ENCODE data around the gene SSR1.
"Not testable (repeated sequence)": the region's sequence is repeated elsewhere in the genome, so short reads cannot be mapped to it uniquely, and the experiment has no call there.

SSR1 gene

DNA sequence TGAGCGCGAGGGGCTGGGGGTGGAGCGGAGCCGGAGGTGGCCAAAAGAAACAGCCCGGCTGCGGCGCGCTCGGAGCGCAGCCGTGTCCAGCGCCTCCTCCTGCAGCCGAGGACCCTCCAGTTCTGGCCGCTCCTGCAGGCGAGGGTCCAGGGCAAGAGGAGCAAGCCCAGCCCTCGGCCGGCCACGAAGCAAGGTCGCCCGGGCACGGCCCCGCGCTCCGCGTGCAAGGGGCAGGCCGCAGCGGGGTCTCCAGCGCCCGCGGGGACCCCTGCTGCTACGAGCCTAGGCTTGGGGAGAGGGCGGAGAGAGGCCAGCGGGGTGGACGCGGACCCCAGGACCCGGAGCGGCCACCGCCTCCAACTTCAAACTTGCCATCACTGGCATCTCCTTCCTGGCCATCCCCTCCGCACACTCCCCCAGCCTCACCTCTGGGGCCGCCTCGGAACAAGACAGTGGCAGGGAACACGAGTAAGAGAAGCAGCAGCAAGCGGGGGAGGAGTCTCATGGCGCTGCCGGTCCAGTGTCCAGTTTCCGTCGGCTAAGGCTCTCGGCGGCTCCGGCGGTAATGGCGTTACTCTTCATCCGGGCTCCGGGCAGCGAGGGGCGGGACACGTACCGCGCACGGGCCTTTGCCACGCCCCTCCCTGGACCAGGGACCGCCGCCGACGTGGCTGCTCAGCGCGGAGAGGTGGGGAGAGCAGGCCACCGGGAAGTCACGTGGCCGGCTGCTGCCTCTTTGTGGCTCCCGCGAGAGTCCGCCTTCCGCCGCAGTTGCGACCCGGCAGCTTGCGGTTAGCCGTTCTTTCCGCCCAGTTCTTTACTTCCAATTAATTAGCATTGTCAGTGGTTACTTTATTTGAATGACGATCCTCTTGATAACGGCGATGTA, at the start of gene SSR1:
Gene SSR1 (minus strand): TSS at position 584 of the 889 bp plus-strand sequence. CDS start 79 bp downstream, at position 505.
- DNase-seq (ENCODE audit: low read depth in 2 of 2, low spot score in 1 of 2) = peak; percentile 79 to 87

DNA sequence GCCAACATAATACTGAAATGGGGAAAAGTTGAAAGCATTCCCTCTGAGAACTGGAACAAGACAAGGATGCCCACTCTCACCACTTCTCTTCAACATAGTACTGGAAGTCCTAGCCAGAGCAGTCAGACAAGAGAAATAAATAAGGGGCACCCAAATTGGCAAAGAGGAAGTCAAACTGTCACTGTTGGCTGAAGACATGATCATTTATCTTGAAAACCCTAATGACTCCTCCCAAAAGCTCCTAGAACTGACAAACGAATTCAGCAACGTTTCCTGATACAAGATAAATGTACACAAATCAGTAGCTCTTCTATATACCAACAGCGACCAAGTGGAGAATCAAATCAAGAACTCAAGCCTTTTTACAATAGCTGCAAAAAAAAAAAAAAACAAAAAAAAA, 38.9 kb upstream of the SSR1 start:
- not testable (repeated sequence) for DNase-seq (ENCODE audit: low read depth in 2 of 2, low spot score in 1 of 2)

DNA sequence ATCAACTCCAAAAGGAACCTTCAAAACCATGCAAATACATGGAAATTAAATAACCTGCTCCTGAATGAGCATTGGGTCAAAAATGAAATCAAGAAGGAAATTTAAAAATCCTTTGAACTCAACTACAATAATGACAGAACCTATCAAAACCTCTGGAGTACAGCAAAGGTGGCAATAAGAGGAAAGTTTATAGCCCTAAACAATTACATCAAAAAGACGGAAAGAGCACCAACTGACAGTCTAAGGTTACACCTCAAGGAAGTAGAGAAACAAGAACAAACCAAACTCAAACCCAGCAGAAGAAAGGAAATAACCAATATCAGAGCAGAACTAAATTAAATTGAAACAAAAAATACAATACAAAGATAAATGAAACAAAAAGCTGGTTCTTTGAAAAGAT, 37.6 kb upstream of the SSR1 start:
- not testable (repeated sequence) for DNase-seq (ENCODE audit: low read depth in 2 of 2, low spot score in 1 of 2)

DNA sequence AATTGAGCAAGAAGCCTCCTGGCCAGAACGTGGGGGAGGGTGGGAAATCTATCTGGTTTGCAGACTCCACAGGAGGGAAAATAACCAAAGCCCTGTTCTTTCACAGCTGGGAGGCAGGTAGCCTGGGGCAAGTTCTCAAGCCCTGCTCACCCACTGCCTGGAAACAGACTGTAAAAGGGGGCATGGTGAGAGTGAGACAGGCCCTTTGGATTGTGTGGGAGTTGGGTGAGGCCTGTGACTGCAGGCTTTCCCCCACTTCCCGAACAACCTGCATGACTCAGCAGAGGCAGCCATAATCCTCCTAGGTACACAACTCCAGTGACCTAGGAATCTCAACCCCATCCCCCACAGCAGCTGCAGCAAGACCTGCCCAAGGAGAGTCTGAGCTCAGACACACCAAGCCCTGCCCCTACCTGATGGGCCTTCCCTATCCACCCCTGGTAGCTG, 34.6 kb upstream of the SSR1 start:
- DNase-seq (ENCODE audit: low read depth in 2 of 2, low spot score in 1 of 2) = not testable (repeated sequence)

DNA sequence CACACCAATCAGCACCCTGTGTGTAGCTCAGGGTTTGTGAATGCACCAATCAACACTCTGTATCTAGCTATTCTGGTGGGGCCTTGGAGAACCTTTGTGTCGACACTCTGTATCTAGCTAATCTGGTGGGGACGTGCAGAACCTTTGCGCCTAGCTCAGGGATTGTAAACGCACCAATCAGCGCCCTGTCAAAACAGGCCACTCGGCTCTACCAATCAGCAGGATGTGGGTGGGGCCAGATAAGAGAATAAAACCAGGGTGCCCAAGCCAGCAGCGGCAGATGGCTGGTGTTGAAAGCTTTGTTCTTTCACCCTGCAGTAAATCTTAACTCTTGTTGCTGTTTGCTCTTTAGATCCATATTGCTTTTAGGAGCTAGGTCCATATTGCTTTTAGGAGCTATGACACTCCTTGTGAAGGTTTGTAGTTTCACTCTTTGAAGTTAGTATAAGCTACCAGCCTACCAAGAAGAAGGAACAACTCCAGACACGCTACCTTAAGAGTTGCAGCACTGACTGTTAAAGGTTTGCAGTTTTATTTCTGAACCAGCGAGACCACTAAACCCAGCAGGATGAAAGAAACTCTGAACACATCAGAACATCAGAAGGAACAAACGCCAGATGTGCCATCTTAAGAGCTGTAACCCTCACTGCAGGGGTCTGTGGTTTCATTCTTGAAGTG, 31.9 kb upstream of the SSR1 start:
- DNase-seq (ENCODE audit: low read depth in 2 of 2, low spot score in 1 of 2) = not testable (repeated sequence)

DNA sequence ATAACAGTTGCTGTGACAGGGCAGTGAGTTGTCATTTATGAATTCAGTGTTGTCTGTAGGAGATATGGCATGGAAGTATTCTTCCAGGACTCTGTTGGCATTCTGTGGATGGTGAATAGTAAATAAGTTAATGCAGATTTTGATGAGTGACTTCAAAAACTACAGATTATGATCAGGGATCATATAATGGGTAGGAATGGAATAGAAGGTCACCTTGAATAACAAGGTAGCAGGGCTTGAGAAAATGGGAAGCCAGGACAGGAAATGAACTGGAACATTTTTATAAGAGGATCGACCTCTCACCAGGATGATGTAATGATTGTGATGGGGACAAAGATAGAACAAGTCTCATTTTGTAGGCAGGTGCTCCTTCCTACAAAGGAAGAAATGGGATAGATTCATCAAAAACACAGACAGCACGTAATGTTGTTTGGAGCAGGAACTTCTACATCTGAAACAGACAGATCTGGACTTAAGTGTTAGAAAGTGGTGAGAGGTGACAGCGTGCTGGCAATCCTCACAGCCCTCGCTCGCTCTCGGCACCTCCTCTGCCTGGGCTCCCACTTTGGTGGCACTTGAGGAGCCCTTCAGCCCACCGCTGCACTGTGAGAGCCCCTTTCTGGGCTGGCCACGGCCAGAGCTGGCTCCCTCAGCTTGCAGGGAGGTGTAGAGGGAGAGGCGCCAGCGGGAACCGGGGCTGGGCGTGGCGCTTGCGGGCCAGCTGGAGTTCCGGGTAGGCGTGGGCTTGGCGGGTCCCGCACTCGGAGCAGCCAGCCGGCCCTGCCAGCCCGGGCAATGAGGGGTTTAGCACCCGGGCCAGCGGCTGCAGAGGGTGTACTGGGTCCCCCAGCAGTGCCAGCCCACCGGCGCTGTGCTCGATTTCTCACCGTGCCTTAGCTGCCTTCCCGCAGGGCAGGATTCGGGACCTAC, 30.8 kb upstream of the SSR1 start:
- DNase-seq (ENCODE audit: low read depth in 2 of 2, low spot score in 1 of 2) = no peak

DNA sequence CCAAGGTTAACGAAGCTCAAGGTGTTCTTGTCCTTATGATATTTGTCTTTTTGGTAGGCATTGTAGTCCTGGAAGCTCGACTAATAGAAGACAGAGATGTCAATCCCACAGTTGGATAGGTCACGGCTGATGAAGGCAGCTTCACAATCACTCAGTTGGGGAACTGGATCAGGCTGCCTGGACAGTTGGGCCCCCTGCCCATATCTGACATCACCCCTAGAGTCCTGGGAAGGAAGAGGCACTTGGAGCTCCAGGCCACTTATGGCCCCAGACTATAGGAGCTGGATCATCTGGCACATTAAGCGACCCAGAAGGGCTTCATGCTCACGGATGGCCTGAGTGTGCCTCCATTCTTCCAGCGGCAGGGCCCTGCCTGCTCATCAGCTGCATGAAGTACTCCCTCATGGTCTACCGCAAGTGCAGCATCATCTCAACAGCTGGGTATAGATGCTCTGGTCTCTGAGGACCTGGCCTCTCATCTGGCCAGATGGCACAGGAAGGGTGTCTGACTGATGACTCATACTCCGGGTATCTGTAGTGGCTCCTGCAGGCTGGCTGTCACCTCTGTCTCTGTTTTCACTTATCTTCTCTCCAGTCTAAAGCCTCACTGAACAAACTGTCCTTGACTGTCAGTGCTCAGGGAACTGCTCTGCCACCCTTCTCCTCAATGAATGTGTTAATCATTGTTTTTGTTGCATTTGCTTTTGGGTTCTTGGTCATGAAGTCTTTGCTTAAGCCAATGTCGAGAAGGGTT, 29.2 kb upstream of the SSR1 start:
- DNase-seq (ENCODE audit: low read depth in 2 of 2, low spot score in 1 of 2) = no peak

DNA sequence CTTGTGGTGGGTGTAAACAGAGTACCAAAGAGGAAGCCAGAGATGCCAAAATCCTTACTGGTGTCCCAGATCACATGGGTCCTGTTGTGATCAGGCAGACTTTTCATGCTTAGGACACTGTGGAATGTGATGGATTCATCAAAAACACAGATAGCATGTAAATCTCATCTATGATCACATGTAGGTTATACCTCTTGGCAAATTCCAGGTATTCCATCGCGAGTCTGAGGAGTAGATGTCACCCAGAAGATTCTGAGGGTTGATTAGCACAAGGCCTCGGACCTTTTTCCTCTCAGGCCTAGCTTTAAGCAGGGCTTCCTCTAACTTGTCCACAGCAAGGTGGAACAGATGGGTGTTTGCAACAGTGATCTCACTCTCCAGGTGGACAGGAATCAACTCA, 28.3 kb upstream of the SSR1 start:
- no peak for DNase-seq (ENCODE audit: low read depth in 2 of 2, low spot score in 1 of 2)

DNA sequence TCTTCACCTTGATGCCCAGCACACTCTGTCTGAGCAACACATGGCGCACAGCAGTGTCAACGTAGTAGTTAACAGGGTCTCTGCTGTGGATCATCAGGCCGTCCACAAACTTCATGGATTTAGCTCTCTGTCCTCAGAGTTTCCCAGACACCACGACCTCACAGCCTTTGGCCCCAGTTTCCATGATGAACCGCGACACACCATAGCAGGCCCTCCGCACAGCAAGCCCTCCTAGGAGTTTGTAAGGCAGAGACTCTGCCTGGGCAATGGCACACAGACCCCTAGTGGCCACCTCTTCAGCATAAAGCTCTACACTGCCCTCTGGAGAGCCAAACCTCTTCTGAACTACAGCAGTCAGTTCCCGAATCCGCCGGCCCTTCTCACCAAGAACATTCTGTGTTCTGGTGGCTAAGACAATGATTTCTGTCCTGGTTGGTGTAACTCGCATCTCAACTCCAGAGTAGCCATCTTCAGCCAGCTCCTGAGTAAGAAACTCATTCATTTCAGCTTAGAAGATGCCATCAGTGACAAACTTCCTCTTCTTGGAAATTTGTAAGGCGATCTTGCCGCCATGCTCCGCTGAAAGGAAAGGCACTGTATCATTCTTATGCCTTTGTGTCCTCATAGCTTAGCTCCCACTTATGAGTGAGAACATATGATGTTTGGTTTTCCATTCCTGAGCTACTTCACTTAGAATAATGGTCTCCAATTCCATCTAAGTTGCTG, 26.2 kb upstream of the SSR1 start:
- DNase-seq (ENCODE audit: low read depth in 2 of 2, low spot score in 1 of 2) = not testable (repeated sequence)

DNA sequence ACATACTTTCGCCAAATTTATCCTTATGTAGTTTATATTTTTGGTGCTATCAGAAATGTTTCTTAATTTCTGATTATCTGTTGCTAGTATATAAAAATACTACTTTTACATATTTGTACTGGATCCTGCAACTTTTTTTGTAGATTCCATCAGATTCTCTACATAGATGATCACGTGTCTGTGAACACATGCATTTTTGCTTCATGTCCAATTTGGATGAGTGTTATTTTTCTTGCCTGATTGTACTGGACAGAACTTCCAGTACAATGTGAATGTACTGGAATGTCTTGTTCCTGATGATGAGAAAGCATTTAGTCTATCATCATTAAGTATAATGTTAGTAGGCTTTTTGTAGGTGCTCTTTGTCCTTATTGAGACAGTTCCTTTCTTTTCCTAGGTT, 25.0 kb upstream of the SSR1 start:
- DNase-seq (ENCODE audit: low read depth in 2 of 2, low spot score in 1 of 2) = no peak

DNA sequence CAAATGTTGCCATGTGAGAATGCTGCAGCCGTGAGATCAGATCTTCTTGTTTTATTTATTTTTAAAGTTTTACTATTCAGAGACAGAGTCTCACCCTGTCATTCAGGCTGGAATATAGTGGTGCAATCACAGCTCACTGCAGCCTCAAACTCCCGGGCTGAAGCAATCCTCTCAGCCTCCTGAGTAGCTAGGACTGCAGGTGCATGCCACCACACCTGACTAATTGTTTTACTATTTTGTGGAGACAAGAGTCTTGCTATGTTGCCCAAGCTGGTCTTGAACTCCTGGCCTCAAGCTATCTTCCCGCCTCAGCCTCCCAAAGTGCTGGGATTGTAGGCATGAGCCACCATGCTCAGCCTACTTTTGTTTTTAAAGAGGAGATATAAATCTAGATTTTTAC, 22.5 kb upstream of the SSR1 start:
- DNase-seq (ENCODE audit: low read depth in 2 of 2, low spot score in 1 of 2) = no peak

DNA sequence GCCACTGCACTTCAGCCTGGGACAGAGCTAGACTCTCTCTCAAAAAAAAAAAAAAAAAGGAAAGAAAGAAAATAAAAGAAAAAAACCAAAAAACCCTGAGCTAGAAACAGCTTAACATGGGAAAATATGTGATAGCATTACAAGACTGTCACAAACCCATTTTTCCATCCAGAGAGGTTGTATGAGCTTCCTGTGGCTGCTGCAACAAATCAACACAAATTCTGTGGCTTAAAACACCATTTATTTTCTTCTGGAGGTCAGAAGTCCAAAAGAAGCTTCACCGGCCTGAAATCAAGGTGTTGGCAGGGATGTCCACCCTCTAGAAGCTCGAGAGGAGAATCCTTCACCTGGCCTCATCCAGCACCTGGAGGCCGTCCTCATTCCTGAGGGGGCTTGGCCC, 21.7 kb upstream of the SSR1 start:
- DNase-seq (ENCODE audit: low read depth in 2 of 2, low spot score in 1 of 2) = no peak

DNA sequence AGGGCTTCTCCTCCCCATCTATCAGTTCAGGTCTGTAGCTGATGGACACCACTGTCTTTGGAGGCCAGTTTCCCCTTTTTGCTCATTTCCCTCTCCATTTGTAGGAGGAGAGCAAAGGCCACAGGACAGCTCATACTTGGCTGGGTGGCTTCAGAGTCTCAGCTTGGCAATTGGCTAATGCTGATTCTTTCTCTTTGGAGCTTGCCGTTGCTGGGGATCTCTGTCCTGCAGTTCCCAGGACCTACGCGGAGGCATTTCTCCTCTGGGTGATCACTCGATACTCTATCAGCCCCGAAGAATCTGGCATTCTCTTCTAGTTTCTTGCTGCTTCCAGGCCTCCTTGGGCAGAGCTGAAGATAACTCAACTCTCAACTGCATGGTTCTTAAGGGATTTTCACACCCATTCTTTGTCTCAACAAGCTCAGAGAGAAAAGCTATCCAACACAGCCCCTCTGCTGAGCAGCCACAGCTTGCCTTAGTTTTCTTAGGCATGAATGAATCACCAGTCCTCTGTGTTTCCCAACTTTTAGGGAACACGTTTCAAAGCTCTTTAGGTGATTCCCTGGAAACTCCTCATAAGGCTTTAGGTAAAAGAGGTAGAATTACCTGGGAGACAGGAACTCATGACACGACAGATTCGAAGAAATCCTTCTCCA, 19.2 kb upstream of the SSR1 start:
- no peak for DNase-seq (ENCODE audit: low read depth in 2 of 2, low spot score in 1 of 2)

DNA sequence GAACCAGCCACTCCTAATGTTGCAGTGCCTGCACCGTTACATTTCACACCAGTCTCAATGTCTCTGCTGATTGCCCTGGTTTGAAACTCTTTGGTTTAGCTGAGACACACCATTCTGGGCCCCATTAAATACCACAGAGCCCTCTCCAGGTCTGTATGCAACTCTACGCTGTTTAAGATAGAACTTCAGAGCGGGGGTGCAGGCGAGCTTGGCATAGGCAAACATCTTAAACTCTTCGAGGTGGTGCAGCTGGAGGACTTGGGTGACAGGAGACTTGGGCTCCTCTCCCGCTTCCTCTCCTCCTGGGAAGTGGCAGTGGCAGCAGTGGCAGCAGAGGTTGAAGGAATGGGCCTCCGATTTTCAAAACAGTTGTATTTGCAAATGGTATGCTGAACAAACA, 18.5 kb upstream of the SSR1 start:
- DNase-seq (ENCODE audit: low read depth in 2 of 2, low spot score in 1 of 2) = no peak

DNA sequence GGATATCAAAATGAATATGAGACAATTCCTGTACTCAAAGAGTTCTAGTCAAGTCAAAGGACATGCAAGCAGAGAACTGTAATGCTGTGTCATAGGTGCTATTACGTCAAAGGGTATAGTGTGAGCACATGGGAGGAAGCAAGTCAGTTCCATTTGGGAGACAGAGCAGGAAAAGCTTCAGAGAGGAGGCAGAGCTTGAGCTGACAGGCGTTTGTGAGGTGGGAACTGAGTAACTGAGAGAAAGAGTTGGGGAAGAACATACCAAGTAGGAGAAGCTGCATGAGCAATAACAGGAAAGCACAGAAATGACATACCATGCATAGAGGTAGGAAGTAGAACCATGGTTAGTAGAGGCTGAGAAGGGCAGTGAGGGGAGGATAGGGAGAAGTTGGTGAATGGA, 15.2 kb upstream of the SSR1 start:
- no peak for DNase-seq (ENCODE audit: low read depth in 2 of 2, low spot score in 1 of 2)

DNA sequence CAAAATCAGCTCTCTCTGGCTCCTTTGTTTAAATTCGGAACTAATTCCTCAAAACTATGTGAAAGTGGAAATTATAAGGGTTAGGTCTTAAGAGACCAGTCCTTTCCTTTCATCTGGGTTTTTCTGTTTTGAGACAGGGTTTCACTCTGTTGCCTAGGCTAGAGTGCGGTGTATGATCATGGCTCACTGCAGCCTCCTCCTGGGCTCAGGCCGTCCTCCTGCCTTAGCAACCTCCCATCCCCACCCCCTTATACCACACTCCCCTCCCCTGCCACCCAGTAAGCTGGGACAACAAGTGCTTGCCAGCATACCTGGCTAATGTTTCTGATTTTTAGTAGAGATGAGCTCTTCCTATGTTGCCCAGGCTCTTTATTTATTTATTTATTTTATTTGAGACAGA, 12.8 kb upstream of the SSR1 start:
- DNase-seq (ENCODE audit: low read depth in 2 of 2, low spot score in 1 of 2) = no peak

DNA sequence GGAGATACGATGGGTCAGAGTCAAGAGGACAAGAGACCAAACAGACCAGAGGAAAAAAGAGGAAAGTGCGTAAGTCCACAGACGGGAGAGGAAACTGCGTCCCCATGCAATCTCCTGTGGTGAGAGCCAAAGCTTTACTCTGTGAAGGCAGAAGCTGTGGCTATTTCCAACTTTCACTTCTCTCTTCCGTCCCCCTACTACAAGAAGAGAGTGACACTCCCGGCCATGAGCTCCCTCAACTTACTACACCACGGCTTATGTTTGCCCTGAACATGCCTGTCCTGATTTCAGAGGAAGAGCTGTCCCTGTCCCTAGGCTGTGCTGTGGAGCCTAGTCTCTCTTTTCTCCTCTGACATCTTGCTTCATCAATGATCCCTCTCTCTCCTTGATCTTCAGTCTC, 11.5 kb upstream of the SSR1 start:
- DNase-seq (ENCODE audit: low read depth in 2 of 2, low spot score in 1 of 2) = no peak

DNA sequence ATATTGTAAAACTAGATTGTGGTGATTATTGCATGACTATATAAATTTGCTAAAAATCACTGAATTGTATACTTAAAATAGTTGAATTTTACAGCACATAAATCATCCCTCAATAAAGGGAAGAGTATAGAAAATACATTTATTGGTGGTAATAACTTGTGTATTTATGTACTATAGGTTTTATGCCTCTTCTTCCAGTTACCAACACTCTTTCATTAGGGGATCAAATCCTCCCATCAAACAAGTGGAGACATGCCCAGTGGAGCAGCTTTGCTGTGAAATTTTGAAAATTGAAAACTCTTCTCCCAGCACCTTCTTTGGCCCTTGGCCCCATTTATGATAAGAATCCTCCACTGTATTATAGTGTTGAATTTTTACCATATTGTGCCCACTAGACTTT, 10.1 kb upstream of the SSR1 start:
- DNase-seq (ENCODE audit: low read depth in 2 of 2, low spot score in 1 of 2) = no peak

DNA sequence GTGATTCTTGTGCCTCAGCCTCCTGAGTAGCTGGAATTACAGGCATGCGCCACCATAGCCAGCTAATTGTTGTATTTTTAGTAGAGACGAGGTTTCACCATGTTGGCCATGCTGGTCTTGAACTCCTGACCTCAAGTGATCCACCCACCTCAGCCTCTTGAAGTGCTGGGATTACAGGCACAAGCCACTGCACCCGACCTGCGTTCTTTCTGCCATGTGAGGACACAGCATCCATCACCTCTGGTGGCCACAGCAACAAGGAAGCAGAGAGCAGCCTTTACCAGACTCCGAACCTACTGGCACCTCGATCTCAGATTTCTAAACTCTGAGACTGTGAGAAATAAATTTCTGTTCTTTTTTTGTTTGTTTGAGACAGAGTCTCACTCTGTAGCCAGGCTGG, 8.9 kb upstream of the SSR1 start:
- DNase-seq (ENCODE audit: low read depth in 2 of 2, low spot score in 1 of 2) = not testable (repeated sequence)

Measured in stimulated activated CD8-positive, alpha-beta memory T cell treated with anti-CD3 and anti-CD28 coated beads, Interleukin-4, amount 100 ng/mL, for 1 hour (primary cell).